Fibroblast of skin of right quadriceps (primary cell): ENCODE results near the gene RAP1A.
A peak's percentile ranks its signal among the peaks of the same experiment; 100 is the strongest.
"Not testable (repeated sequence)": the region's sequence is repeated elsewhere in the genome, so short reads cannot be mapped to it uniquely, and the experiment has no call there.

Source experiments
- DNase-seq: peaks from one replicate; pipeline ENCODE4 v3.0.0-alpha.2; 2013

RAP1A gene

GRCh38 chr1:111631502-111631901, 11.9 kb downstream of the RAP1A start:
- DNase-seq = no peak

GRCh38 chr1:111632771-111633170, 13.2 kb downstream of the RAP1A start:
- DNase-seq = not testable (repeated sequence)

- no peak for DNase-seq
These were observed 14.2 kb downstream of the RAP1A start for GRCh38 chr1:111633736-111634247.

GRCh38 chr1:111635324-111636009, 15.9 kb downstream of the RAP1A start:
- DNase-seq = no peak

- no peak for DNase-seq
These were observed 18.7 kb downstream of the RAP1A start for GRCh38 chr1:111638320-111638719.

GRCh38 chr1:111639602-111640198, 20.1 kb downstream of the RAP1A start:
- no peak for DNase-seq

GRCh38 chr1:111643097-111643496, 23.5 kb downstream of the RAP1A start:
- DNase-seq = no peak

- no peak for DNase-seq
These were observed 24.1 kb downstream of the RAP1A start for GRCh38 chr1:111643696-111644095.

GRCh38 chr1:111644506-111644905, 24.9 kb downstream of the RAP1A start:
- DNase-seq = no peak

- DNase-seq = no peak
These were observed 28.1 kb downstream of the RAP1A start for GRCh38 chr1:111647736-111648135.

- no peak for DNase-seq
These were observed 29.2 kb downstream of the RAP1A start for GRCh38 chr1:111648806-111649205.

- no peak for DNase-seq
These were observed 29.6 kb downstream of the RAP1A start for GRCh38 chr1:111649227-111649626.

GRCh38 chr1:111649648-111650047, 30.1 kb downstream of the RAP1A start:
- DNase-seq = no peak

GRCh38 chr1:111653709-111654108, 34.1 kb downstream of the RAP1A start:
- no peak for DNase-seq

- no peak for DNase-seq
These were observed 35.2 kb downstream of the RAP1A start for GRCh38 chr1:111654839-111655238.

- peak; percentile 50 for DNase-seq
These were observed 36.8 kb downstream of the RAP1A start for GRCh38 chr1:111656086-111657017.

- DNase-seq = no peak
These were observed 39.0 kb downstream of the RAP1A start for GRCh38 chr1:111658622-111659021.

GRCh38 chr1:111660204-111661150, 40.9 kb downstream of the RAP1A start:
- DNase-seq = no peak

- no peak for DNase-seq
These were observed 45.1 kb downstream of the RAP1A start for GRCh38 chr1:111664652-111665051.

- DNase-seq = no peak
These were observed 45.9 kb downstream of the RAP1A start for GRCh38 chr1:111665497-111665896.

- no peak for DNase-seq
These were observed 47.2 kb downstream of the RAP1A start for GRCh38 chr1:111666828-111667227.

- DNase-seq = no peak
These were observed 49.7 kb downstream of the RAP1A start for GRCh38 chr1:111669268-111669667.
